Measurements from ENCODE around the gene MFSD2B. TPM values are rescaled to one million over a fixed set of nuclear protein-coding genes. Genes with fewer than 3 reads are reported as not detected.
"Not testable (repeated sequence)": the region's sequence is repeated elsewhere in the genome, so short reads cannot be mapped to it uniquely, and the experiment has no call there.

MFSD2B gene
- polyA plus RNA-seq, 1 donor, result 2.6 TPM

DNA sequence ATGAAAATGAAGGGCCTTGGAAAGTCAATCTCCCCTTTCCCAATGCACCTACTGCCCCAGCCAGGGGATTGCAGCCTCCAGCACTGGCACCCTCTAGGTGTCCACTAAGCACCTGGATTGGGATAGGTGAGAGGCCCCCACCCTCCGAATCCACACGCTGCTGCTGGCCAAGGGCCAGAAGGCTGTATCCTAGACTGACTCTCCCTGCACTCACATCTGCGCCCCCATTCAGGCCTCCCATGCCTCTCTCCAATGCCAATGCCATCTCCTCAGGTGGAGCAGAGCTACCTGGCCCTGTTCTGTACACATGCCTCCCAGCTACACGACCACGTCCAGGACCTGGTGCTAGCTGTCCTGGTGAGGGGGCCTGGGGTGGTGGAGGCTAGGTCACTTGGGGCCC lies 9.8 kb downstream of the MFSD2B start:
- no peak for DNase-seq (ENCODE audit: low read depth)

DNA sequence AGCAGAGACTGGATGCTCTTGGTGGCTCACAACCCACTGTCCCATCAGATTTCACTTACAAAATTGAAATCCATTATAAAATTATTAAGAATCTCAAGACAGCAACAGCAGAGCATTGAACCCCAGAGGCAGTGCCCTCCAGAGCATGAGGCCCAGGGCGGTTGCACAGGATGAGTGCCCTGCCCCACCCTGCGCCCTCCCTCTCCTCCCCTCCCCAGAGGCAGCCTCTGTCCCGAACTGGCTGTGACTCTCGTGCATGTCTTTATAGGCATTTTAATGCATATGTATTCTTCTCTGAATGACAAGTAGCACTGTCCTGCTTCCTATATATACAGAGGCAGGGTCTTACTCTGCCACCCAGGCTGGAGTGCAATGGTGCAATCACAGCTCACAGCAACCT lies 10.4 kb downstream of the MFSD2B start:
- DNase-seq (ENCODE audit: low read depth), result no peak

DNA sequence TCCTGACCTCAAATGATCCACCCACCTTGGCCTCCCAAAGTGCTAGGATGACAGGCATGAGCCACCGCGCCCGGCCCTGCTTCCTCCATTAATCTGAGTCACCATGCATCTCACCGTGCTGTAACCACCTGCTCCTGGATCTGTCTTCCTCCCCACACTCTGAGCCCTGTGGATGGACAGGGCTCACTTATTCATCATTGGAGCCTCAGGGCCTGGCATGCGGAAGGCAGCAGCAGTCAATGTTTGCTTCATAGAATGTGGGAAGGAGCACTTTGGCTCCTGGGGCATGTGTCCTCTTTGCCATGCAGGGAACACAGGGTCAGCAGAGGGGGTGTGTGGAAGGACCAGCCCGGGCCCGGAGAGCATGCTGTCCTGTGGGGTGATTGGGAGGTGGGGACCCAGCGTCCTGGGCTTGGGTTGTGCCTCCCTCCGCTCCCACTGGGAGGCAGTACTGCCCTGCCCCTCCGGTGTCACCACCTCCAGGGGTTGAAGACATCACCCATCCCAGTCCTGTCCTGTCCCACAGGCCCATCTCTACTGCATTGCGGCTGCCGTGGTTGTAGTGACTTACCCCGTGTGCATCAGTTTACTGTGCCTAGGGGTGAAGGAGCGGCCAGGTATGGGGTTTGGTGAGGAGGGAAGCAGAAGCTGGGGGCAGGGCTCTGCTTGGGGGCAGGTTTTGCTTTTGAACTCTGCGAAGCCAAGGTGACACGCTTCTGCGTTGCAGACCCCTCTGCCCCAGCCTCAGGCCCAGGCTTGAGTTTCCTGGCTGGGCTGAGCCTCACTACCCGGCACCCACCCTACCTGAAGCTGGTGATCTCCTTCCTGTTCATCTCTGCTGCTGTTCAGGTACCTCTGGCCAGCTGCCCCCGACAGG lies 11.5 kb downstream of the MFSD2B start:
- DNase-seq (ENCODE audit: low read depth), result no peak

DNA sequence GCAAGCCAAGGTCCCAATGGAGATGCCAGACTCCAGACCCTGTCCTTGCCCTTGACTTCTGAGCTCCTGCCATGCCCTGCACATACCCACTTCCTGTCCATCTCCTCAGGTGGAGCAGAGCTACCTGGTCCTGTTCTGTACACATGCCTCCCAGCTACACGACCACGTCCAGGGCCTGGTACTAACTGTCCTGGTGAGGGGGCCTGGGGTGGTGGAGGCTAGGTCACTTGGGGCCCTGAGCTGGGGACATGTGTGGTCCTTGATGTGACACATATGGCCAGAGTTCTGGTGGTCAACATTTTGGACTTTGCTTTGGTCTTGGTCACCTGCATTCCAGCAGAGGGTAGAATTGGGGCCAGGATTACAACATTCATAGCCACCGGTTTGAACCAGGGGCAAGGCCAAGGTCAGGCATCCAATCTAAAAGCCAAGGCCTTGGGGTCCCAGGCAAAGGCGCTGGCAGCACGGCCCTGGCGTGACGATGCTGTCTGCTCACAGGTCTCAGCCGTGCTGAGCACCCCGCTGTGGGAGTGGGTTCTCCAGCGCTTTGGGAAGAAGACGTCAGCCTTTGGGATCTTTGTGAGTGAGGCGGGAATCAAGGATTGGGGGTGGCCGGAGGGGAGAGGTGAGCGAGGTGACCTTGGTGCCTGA lies 12.6 kb downstream of the MFSD2B start:
- no peak for DNase-seq (ENCODE audit: low read depth)

DNA sequence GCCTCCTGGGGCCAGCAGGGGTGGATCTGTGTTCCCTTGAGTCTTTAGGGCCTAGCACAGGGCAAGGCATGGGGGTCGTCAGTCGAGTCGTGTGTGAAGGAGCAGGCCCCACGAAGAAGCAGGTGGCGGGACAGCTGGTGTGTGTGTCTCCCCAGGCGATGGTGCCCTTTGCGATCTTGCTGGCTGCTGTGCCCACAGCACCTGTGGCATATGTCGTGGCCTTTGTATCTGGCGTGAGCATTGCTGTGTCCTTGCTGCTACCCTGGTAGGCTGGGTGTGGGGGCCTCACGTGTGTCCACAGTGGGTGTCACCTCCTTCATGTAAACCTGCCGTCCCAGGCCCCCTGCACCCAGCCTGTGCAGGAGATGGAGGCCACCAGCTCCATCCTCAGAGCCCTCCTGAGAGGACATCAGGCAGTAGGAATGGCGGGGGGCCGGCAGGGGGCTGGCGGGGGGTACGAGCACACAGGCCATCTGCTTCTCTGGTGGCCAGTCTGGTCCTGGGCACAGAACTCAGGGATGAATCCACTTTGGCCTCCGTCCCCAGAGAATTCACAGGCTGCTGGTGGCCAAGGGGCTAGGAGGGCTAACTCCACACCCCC lies 13.2 kb downstream of the MFSD2B start:
- no peak for DNase-seq (ENCODE audit: low read depth)

DNA sequence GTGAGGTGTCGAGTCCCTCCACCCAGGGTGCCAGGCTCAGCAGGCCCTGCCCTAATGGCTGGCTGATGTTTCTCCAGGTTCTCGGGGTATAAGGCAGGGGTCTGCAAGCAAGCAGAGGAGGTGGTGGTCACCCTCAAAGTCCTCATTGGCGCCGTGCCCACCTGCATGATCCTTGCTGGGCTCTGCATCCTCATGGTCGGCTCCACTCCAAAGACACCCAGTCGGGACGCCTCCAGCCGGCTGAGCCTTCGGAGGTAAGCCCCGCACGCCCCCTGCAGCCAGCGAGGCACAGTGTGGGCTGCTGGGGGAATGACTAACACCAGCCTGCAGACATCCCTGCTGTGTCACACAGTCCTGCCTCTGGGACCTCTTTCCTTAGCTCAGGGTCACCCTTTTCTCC lies 14.1 kb downstream of the MFSD2B start:
- no peak for DNase-seq (ENCODE audit: low read depth)

DNA sequence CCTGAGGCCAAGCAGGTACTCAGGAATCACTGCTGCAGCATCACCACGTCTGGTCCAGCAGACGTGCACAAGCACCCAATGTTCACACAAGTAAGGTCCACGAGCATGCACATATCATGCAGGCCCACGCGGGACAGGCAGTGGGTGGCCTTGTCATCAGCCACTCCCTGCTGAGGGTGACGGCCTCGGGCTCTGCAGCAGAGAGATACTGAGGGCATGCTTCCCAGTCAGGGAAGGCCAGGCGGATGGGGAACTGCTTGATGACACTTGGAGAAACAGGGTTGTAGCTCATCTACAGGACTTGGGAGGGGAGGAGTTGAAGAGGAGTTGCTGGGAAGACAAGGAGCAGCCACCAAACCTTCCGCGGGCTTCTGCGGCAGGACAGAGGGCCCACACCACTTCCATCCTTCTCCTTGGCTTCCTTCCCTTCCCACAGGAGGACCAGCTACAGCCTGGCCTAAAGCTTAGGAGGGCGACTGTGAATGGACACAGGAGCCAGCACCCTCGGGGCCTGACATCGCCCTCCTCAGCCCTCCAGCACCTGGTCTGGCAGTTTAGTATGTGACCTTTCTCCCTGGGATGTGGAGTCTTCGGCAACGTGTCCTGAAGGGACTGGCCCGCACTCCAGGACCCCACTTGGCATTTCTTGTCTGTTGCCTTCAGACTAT lies 15.2 kb downstream of the MFSD2B start:
- no peak for DNase-seq (ENCODE audit: low read depth)

DNA sequence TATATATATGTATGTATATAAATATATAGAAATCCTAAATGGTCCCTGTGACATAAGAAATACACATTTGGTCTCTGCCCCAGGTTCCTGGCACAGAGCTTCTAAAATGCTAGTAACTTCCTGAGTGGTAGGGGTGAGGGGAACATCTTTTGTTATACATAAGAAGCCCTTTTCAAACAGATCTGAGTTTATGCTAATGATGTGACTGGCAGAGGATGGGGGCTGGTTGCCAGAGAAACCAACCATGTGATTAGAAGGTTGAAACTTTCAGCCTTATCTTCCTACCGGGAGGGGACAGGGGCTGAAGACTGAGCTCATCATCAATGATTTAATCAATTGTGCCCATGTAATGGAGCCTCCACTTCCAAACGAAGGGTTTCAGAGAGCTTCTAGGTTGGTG lies 16.3 kb downstream of the MFSD2B start:
- no peak for DNase-seq (ENCODE audit: low read depth)

DNA sequence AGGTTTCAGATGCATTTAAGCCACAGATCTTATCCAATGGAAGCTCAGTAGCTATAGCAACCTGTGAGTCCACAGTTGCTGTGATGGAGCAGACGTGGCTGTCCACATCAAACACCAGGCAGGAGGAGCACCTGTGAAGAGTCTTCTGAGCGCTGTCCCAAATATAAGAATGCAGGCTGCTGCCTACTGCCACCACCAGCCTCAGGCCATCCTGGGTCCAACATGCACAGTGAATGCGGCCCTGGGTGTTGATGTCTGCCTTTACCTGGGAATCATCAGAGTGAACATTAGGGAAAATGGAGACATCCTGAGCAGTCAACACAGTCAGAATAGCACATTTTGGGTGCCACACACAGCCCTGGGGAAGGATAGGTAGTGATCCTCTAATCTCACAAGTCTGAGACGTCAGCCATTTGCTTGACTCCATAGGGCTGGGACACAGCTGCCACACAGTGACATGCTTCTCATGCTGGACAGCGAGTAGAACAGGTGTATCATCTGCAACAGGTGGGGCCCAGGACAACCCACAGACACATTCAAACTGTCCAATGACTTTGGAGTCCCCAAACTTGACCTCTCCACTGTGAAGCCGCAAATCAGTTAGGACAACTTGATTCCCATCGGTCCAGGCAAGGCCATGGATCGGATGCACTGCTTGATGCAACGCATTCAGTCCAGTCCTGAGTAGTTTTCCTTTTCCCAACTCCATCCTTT lies 29.1 kb downstream of the MFSD2B start:
- no peak for DNase-seq (ENCODE audit: low read depth)

DNA sequence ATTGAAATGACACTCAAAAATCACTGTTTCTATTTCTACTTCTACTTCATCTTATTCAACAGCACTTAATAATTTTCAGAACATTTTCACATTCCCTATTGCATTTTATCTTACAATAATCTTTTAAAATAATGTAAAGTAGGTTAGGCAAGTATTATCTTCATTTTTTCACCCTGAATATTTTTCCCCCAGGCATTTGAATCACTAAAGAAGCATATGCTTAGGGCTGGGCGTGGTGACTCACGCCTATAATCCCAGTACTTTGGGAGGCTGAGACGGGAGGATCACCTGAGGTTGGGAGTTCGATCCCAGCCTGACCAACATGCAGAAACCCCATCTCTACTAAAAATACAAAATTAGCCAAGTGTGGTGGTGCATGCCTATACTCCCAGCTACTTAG lies 30.6 kb downstream of the MFSD2B start:
- no peak for DNase-seq (ENCODE audit: low read depth)

DNA sequence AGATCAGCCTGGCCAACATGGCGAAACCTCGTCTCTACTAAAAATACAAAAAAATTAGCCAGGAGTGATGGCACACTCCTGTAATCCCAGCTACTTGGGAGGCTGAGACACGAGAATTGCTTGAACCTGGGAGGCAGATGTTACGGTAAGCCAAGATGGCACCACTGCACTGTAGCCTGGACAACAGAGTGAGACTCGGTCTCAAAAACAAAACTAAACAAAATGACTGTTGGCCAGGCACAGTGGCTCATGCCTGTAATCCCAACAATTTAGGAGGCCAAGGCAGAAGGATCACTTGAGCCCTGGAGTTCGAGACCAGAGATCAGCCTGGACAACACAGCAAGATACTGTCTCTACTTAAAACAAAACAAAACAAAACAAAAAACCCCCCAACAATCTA lies 33.2 kb downstream of the MFSD2B start:
- not testable (repeated sequence) for DNase-seq (ENCODE audit: low read depth)

DNA sequence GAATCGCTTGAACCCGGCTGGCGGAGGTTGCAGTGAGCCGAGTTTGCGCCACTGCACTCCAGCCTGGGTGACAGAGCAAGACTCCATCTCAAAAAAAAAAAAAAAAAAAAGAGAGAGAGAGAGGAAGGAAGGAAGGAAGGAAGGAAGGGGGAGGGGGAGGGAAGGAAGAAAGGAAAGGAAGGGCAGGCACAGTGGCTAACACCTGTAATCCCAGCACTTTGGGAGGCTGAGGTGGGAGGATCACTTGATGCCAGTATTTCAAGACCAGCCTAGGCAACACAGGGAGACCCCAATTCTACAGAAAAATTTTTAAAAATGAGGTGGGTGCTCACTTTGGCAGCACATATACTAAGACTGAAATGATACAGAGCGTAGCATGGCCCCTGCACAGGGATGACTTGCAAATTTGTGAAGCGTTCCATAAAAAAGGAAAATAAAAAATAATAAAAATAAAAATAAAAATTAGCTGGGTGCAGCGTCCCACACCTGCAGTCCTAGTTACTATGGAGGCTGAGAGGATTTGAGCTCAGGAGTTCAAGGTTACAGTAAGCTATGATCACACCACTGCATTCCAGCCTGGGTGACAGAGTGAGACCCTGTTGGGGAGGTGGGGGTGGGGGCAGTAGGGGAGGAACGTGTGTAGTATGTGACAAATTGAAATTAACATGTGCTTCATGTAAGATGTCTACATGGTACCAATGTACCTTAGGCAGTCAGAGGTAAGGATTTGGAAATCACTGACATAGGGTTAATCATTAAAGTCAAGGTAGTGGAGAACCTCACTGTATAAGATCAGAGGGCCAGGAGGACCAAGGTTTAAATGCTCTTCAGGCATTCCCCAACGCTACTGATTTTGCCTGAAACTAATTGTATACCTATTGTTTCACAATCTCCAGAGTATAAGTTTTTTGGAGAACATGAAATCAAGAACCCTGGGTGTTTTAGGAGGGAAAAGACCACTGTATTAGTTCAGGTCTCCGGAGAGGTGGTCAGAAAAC lies 35.9 kb downstream of the MFSD2B start:
- DNase-seq (ENCODE audit: low read depth), result no peak

DNA sequence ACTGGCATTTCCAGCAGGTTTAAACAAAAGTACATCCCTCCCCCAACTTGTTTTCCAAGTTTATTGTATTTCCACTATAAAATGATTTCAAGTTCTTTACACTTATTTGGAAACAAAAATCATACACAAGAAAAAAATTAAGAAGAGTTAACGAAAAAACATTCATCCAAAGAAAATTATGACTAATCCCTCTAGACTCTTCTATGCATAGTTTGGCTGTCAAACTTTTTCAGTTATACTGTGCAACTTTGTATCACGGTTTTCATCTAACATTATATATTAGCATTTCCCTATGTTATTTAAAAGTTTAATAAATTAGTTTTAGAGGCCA lies 36.7 kb downstream of the MFSD2B start:
- DNase-seq (ENCODE audit: low read depth), result no peak

DNA sequence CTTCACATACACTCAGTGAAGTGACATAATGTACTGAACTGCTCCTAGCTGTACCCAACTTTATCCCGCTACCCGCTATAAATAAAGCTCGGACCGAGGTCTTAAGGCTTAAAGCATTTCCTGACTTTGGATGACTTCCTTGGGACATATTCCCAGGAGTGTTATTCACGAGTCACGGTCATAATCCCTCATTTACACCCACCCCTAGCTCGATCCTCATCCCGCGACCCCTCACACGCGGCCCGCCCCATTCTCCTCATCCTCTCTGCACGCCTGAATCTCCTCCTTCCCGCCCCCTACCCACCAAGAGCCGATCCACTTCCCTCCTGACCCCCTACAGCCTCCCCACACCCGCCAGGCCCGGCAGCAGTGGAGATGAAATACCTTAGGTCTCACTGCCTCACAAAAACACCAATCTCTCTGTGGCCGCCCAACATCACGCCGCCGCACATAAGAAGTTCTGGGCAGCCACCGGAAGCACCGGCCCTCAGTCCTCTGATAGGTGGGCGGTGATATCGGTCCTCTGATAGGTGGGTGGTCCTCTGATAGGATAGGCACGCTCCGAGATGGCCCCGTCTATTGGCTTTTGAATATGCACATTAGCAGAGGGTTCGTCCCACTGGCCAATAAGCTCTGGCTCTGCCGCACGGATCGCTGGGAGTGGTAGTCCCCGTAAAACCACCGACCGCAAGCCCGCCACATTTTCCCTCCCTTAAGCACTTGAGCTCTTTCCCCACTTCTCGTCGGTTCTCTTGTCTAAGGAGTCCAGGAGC lies 37.2 kb downstream of the MFSD2B start, which contains the start of gene WDCP:
Gene WDCP, minus strand, starts transcription at position 462 of the 773 bp plus-strand sequence. CDS start 7,897 bp downstream, outside the sequence.
- DNase-seq (ENCODE audit: low read depth), result peak; percentile 97

DNA sequence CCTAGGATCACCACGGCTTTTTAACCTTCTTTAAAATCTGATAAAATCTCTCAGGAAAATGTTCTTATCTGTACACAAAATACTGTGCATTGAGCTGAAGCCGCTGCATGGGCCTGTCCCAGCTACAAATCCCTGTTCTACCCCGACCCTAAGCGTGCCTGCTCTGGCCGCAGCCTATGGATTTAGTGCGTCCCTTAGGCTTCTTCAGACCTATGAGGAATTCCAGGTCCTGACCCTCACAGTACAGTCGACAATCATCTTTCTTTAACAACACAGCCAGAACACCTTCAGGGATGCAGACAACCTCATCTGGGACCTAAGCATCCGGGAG lies 37.8 kb downstream of the MFSD2B start:
- no peak for DNase-seq (ENCODE audit: low read depth)

DNA sequence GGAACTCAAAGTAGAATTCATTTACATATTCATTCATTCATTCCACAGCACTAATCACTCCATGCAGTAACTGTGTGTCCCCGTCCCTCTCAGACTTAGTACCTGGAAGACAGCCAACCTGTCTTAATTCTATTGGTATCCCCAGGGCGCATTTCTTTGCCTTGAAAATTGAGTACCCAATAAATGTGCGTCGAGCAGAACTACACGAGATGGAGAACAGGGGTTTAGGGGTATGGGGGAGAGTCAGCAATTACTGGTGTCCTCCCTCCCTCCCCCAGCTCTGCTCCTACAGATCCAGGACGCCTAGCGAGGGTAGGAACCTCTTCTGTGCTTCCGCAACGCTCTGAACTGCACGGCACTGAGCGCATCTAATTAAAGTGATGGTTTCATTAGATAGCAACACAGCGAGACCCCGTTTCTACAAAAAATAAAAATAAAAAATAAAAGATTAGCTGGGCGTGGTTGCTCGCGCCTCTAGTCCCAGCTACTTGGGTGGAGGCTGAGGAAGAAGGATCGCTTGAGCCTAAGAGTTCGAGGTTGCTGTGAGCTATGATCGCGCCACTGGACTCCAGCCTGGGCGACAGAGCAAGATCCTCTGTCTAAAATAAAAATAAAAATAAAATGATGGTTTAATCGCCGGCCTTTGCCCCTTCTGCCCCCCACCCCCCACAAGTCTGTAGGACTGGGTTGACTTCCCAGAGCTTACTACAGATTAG lies 39.0 kb downstream of the MFSD2B start:
- DNase-seq (ENCODE audit: low read depth), result no peak

DNA sequence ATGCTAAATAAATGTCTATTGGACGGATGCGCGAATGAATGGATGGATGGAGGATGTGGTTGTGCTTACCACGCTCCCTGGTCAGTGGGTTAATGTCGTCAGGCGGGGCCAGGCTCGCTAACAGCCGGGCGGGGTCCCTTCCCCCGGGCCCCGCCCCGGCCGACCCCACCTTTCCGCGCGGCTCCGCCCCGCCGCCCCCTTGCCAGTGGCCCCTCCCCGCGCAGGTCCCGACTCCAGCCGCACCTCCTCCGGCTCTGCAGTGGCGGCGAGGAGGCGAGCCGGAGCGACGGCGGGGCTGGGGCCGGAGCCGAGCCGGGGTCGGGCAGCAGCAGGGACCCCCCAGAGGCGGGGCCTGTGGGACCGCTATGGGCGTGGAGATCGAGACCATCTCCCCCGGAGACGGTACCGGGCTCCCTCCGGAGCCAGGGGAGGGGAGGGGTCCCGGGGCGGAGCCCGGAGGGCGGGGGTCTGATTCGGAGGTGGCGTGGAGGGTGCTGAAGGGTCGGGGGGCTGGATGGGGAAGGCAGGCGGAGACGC lies 39.7 kb downstream of the MFSD2B start, which contains the start of gene FKBP1B:
Gene FKBP1B, plus strand, starts transcription at position 257 of the 537 bp plus-strand sequence. Its CDS starts 109 bp downstream, at position 366.
- no peak for DNase-seq (ENCODE audit: low read depth)

All from forelimb muscle (tissue), 1 donor.